ENCODE results near the gene HAUS2. TPM values are rescaled to one million over a fixed set of nuclear protein-coding genes. Genes with fewer than 3 reads are reported as not detected.

Gene HAUS2
- total RNA-seq, 1 donor from 2014 or later = 24.4 TPM

GRCh38 chr15:42584031-42584765, 35.6 kb downstream of the HAUS2 start:
- FAIRE-seq = no peak
- no peak overlapping the region for H3K4me3 ChIP-seq (ENCODE audit: insufficient read depth, low read depth, low read length)
- H3K9me3 Mint-ChIP-seq (ENCODE audit: unreplicated experiment) = no peaks in the 10 kb centered on the region
- peaks cover 32% of the 10 kb centered on the region for H4K20me1 ChIP-seq (ENCODE audit: insufficient read depth, low read length)
- peaks cover 29% of the 10 kb centered on the region for H3K4me1 Mint-ChIP-seq (ENCODE audit: low read depth, unreplicated experiment)
- peak overlapping the region; percentile 23 for H3K4me3 Mint-ChIP-seq (ENCODE audit: unreplicated experiment)
- peaks cover 13% of the 10 kb centered on the region for H3K79me2 ChIP-seq (ENCODE audit: insufficient read depth, low read length)
- H2AFZ ChIP-seq (ENCODE audit: low read depth, low read length) = no peak overlapping the region
- peak; percentile 47 for DNase-seq (ENCODE audit: low read depth)
- peak overlapping the region; percentile 24 for H3K9ac ChIP-seq (ENCODE audit: low read length)
- H3K4me1 ChIP-seq (ENCODE audit: insufficient read depth, low read length) = peaks cover 17% of the 10 kb centered on the region
- H3K27ac Mint-ChIP-seq (ENCODE audit: unreplicated experiment) = peak overlapping the region; percentile 72
- H3K36me3 ChIP-seq (ENCODE audit: insufficient read depth, low read length) = no peaks in the 10 kb centered on the region
- H3K36me3 Mint-ChIP-seq (ENCODE audit: low read depth, unreplicated experiment) = peaks cover 2% of the 10 kb centered on the region
- peak overlapping the region; percentile 55 for H3K4me2 ChIP-seq (ENCODE audit: low read length)
- no peaks in the 10 kb centered on the region for H3K9me3 ChIP-seq (ENCODE audit: insufficient read depth, low read depth, low read length)
- no peak for TF ChIP-seq EZH2 (IDR thresholded peaks at IDR 0.05; ENCODE audit: insufficient read depth, low read length)
- TF ChIP-seq, protein P1, sequence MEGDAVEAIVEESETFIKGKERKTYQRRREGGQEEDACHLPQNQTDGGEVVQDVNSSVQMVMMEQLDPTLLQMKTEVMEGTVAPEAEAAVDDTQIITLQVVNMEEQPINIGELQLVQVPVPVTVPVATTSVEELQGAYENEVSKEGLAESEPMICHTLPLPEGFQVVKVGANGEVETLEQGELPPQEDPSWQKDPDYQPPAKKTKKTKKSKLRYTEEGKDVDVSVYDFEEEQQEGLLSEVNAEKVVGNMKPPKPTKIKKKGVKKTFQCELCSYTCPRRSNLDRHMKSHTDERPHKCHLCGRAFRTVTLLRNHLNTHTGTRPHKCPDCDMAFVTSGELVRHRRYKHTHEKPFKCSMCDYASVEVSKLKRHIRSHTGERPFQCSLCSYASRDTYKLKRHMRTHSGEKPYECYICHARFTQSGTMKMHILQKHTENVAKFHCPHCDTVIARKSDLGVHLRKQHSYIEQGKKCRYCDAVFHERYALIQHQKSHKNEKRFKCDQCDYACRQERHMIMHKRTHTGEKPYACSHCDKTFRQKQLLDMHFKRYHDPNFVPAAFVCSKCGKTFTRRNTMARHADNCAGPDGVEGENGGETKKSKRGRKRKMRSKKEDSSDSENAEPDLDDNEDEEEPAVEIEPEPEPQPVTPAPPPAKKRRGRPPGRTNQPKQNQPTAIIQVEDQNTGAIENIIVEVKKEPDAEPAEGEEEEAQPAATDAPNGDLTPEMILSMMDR (IDR thresholded peaks at IDR 0.05; ENCODE audit: insufficient read depth, low read depth, low read length) = no peak
- no peaks in the 10 kb centered on the region for H3K27me3 Mint-ChIP-seq (ENCODE audit: low read depth, unreplicated experiment)
- no peak overlapping the region for H3K27ac ChIP-seq (ENCODE audit: low read depth, low read length)
- H3K27me3 ChIP-seq (ENCODE audit: insufficient read depth, low read length) = no peaks in the 10 kb centered on the region

- no peak for FAIRE-seq
- no peak overlapping the region for H3K27ac Mint-ChIP-seq (ENCODE audit: unreplicated experiment)
These were observed 42.1 kb downstream of the HAUS2 start for GRCh38 chr15:42590619-42591237.

More at GRCh38 chr15:42590619-42591237, 42.1 kb downstream of the HAUS2 start:
- peaks cover 1% of the 10 kb centered on the region for H3K36me3 Mint-ChIP-seq (ENCODE audit: low read depth, unreplicated experiment)
- Histone ChIP-seq H3K4me2 (ENCODE audit: low read length) (no peak overlapping the region), H3K27me3 (ENCODE audit: insufficient read depth, low read length) (no peaks in the 10 kb centered on the region), H2AFZ (ENCODE audit: low read depth, low read length) (no peak overlapping the region), H3K9ac (ENCODE audit: low read length) (no peak overlapping the region), H3K4me1 (ENCODE audit: insufficient read depth, low read length) (no peaks in the 10 kb centered on the region), H3K4me3 (ENCODE audit: insufficient read depth, low read depth, low read length) (no peak overlapping the region), H4K20me1 (ENCODE audit: insufficient read depth, low read length) (peaks cover 4% of the 10 kb centered on the region), H3K27ac (ENCODE audit: low read depth, low read length) (no peak overlapping the region), H3K79me2 (ENCODE audit: insufficient read depth, low read length) (no peaks in the 10 kb centered on the region), H3K9me3 (ENCODE audit: insufficient read depth, low read depth, low read length) (no peaks in the 10 kb centered on the region), H3K36me3 (ENCODE audit: insufficient read depth, low read length) (no peaks in the 10 kb centered on the region)
- no peak for DNase-seq (ENCODE audit: low read depth)
- no peaks in the 10 kb centered on the region for H3K27me3 Mint-ChIP-seq (ENCODE audit: low read depth, unreplicated experiment)
- H3K9me3 Mint-ChIP-seq (ENCODE audit: unreplicated experiment) = peaks cover 2% of the 10 kb centered on the region
- H3K4me3 Mint-ChIP-seq (ENCODE audit: unreplicated experiment) = no peak overlapping the region
- TF ChIP-seq, protein P1 (IDR thresholded peaks at IDR 0.05; ENCODE audit: insufficient read depth, low read depth, low read length) = no peak
- TF ChIP-seq EZH2 (IDR thresholded peaks at IDR 0.05; ENCODE audit: insufficient read depth, low read length) = no peak
- peaks cover 8% of the 10 kb centered on the region for H3K4me1 Mint-ChIP-seq (ENCODE audit: low read depth, unreplicated experiment)
